IMR-90 (cell line): ENCODE measurements around the gene EPHA2. TPM values are rescaled to one million over a fixed set of nuclear protein-coding genes. Genes with fewer than 3 reads are reported as not detected.

ENCODE experiments used
- ATAC-seq: fragments of 200-7000 bp; cut with Tn5 transposase; 2 replicates; pipeline ENCODE4 v1.9.1; 2020; ENCODE audit warnings: low read depth, mild to moderate bottlenecking, moderate library complexity
- BruUV-seq: library from RNA; stranded (reverse); fragments of 400-500 nt; replicated peaks from 2 replicates; lab custom pipeline; 2021; lab: Mats Ljungman, UMichigan
- CTCF ChIA-PET: fragments of 300-600 bp; formaldehyde crosslinking; extraction: SDS; loops from one replicate; lab custom pipeline; 2021; ENCODE audit warnings: antibody characterized with exemption; lab: Yijun Ruan, JAX
- POLR2A ChIA-PET: fragments of 300-600 bp; sonication (Branson Sonifier 250); formaldehyde crosslinking; loops from one replicate; lab custom pipeline; 2022; ENCODE audit warnings: antibody characterized with exemption; ENCODE audit not compliant: unreplicated experiment; lab: Charles Lee
- DNase-seq: peaks from one replicate; pipeline ENCODE4 v3.0.0; 2013
- H2AFZ ChIP-seq: replicated peaks from 2 replicates; pipeline ENCODE3; 2013; ENCODE audit warnings: low read length, mild to moderate bottlenecking; ENCODE audit not compliant: poor library complexity
- H2AK5ac ChIP-seq: 2 replicates; pipeline ENCODE4 v1.6.1; 2013; ENCODE audit warnings: low read depth, low read length, inconsistent platforms
- H2AK9ac ChIP-seq: replicated peaks from 2 replicates; pipeline ENCODE3; 2013; ENCODE audit warnings: mild to moderate bottlenecking, low read depth, low read length, moderate library complexity; ENCODE audit not compliant: poor library complexity
- H2BK120ac ChIP-seq: 2 replicates; pipeline ENCODE4 v1.6.1; 2013; ENCODE audit warnings: low read depth, low read length, inconsistent platforms
- H2BK15ac ChIP-seq: 3 replicates; pipeline ENCODE4 v1.6.1; 2013; ENCODE audit warnings: low read depth, low read length, inconsistent platforms
- H2BK20ac ChIP-seq: 2 replicates; pipeline ENCODE4 v1.6.1; 2013; ENCODE audit warnings: low read depth, mild to moderate bottlenecking, inconsistent platforms, low read length, moderate library complexity
- H2BK5ac ChIP-seq: 2 replicates; pipeline ENCODE4 v1.6.1; 2013; ENCODE audit warnings: mild to moderate bottlenecking, low read depth, low read length, inconsistent platforms; ENCODE audit not compliant: poor library complexity, severe bottlenecking
- H3K14ac ChIP-seq: replicated peaks from 2 replicates; pipeline ENCODE4 v1.6.1; 2013; ENCODE audit warnings: low read depth, low read length, inconsistent platforms
- H3K18ac ChIP-seq: 2 replicates; pipeline ENCODE4 v1.6.1; 2013; ENCODE audit warnings: low read depth, low read length, control low read depth
- H3K23ac ChIP-seq: 2 replicates; pipeline ENCODE4 v1.6.1; 2013; ENCODE audit warnings: low read depth, low read length, inconsistent platforms
- H3K27ac ChIP-seq: 2 replicates; pipeline ENCODE4 v1.5.1; 2013; ENCODE audit warnings: mild to moderate bottlenecking, control low read depth, low read length; ENCODE audit not compliant: insufficient read depth
- H3K27me3 ChIP-seq: 2 replicates; pipeline ENCODE4 v1.6.1; 2013; ENCODE audit warnings: low read length; ENCODE audit not compliant: control insufficient read depth, insufficient read depth
- H3K36me3 ChIP-seq: 2 replicates; pipeline ENCODE4 v1.6.1; 2013; ENCODE audit warnings: low read length, mixed read lengths; ENCODE audit not compliant: control insufficient read depth, insufficient read depth
- H3K4ac ChIP-seq: 2 replicates; pipeline ENCODE4 v1.6.1; 2013; ENCODE audit warnings: low read depth, low read length, inconsistent platforms
- H3K4me1 ChIP-seq: 2 replicates; pipeline ENCODE4 v1.6.1; 2013; ENCODE audit warnings: low read length, mixed read lengths; ENCODE audit not compliant: control insufficient read depth, insufficient read depth
- H3K4me2 ChIP-seq: 2 replicates; pipeline ENCODE4 v1.6.1; 2013; ENCODE audit warnings: low read depth, mild to moderate bottlenecking, control low read depth, low read length, moderate library complexity
- H3K4me3 ChIP-seq: 2 replicates; pipeline ENCODE4 v1.5.1; 2013; ENCODE audit warnings: low read depth, mild to moderate bottlenecking, control low read depth, low read length, moderate library complexity; ENCODE audit not compliant: insufficient read depth
- H3K56ac ChIP-seq: 2 replicates; pipeline ENCODE4 v1.6.1; 2013; ENCODE audit warnings: low read length, inconsistent platforms; ENCODE audit not compliant: insufficient read depth; ENCODE audit errors: extremely low read depth
- H3K79me1 ChIP-seq, 2 experiments: 2 replicates each; pipeline ENCODE4 v1.6.1; 2013; ENCODE audit warnings: low read length in 2 of 2, inconsistent platforms in 1 of 2, low read depth in 1 of 2
- H3K9ac ChIP-seq: 2 replicates; pipeline ENCODE4 v1.6.1; 2013; ENCODE audit warnings: low read depth, low read length, control low read depth
- H3K9me1 ChIP-seq: 2 replicates; pipeline ENCODE4 v1.6.1; 2013; ENCODE audit warnings: low read length, inconsistent platforms; ENCODE audit not compliant: insufficient read depth
- H3K9me3 ChIP-seq: 2 replicates; pipeline ENCODE4 v1.6.1; 2013; ENCODE audit warnings: low read length; ENCODE audit not compliant: control insufficient read depth, insufficient read depth
- H4K20me1 ChIP-seq: 2 replicates; pipeline ENCODE4 v1.6.1; 2013; ENCODE audit warnings: low read length, inconsistent platforms; ENCODE audit not compliant: insufficient read depth
- H4K5ac ChIP-seq: 2 replicates; pipeline ENCODE4 v1.6.1; 2013; ENCODE audit warnings: mild to moderate bottlenecking, low read depth, low read length, control low read depth
- H4K8ac ChIP-seq, 2 experiments: 2 replicates each; pipeline ENCODE4 v1.6.1; 2013; ENCODE audit warnings: low read depth in 2 of 2, low read length in 2 of 2, control low read depth in 1 of 2, inconsistent platforms in 1 of 2
- H4K91ac ChIP-seq: 2 replicates; pipeline ENCODE4 v1.6.1; 2013; ENCODE audit warnings: low read depth, low read length, inconsistent platforms; ENCODE audit not compliant: insufficient read depth
- CEBPB ChIP-seq: IDR thresholded peaks from 2 replicates; pipeline ENCODE4 v1.6.1; 2012; ENCODE audit warnings: low read depth, low read length, improper control_type of control experiment
- CTCF ChIP-seq: conservative IDR thresholded peaks from 2 replicates; pipeline ENCODE4 v1.5.1; 2012; ENCODE audit warnings: mild to moderate bottlenecking, low read depth, low read length, improper control_type of control experiment
- FOS ChIP-seq: fragments of 150-350 bp; IDR thresholded peaks from 2 replicates; pipeline ENCODE4 v1.6.1; 2016; ENCODE audit warnings: low read depth, low read length
- MAFK ChIP-seq: IDR thresholded peaks from 2 replicates; pipeline ENCODE4 v1.6.1; 2012; ENCODE audit warnings: low read depth, low read length, improper control_type of control experiment
- MAZ ChIP-seq: IDR thresholded peaks from 2 replicates; pipeline ENCODE4 v1.6.1; 2012; ENCODE audit warnings: low read depth, mild to moderate bottlenecking, low read length, improper control_type of control experiment, moderate library complexity, borderline replicate concordance
- RAD21 ChIP-seq: IDR thresholded peaks from 2 replicates; pipeline ENCODE4 v1.6.1; 2012; ENCODE audit warnings: low read length, improper control_type of control experiment
- RCOR1 ChIP-seq: IDR thresholded peaks from 2 replicates; pipeline ENCODE4 v1.6.1; 2012; ENCODE audit warnings: mild to moderate bottlenecking, low read length, improper control_type of control experiment; ENCODE audit not compliant: insufficient replicate concordance
- SMC3 ChIP-seq: fragments of 150-350 bp; IDR thresholded peaks from 2 replicates; pipeline ENCODE4 v1.6.1; 2016; ENCODE audit warnings: low read depth, mild to moderate bottlenecking, antibody characterized with exemption, low read length, moderate library complexity
- USF2 ChIP-seq: fragments of 150-350 bp; IDR thresholded peaks from 2 replicates; pipeline ENCODE4 v1.6.1; 2017; ENCODE audit warnings: mild to moderate bottlenecking, antibody characterized with exemption, low read length, low read depth
- WGBS, 2 experiments: methylation state at CpG; one replicate each; pipeline versions ENCODE4 v1.1.5 to v1.1.7; 2013; ENCODE audit warnings: missing lambda C conversion rate in 2 of 2; ENCODE audit not compliant: insufficient read length in 1 of 2; ENCODE audit errors: extremely low coverage in 2 of 2; 5-methylcytosine and 5-hydroxymethylcytosine counted together
- dilution Hi-C: fragments of 300-500 bp; cut with HindIII; formaldehyde crosslinking; loops from one replicate; pipeline ENCODE4 v1.14.3; 2018; ENCODE audit warnings: low sequenced_read_pairs; ENCODE audit not compliant: unreplicated experiment
- in situ Hi-C: fragments of 300-500 bp; cut with MboI; formaldehyde crosslinking; loops from 3 replicates; pipeline ENCODE4 v1.14.3; 2019; ENCODE audit warnings: low sequenced_read_pairs, inconsistent platforms, mixed read lengths
- intact Hi-C: fragments of 100-400 bp; cut with micrococcal nuclease; formaldehyde crosslinking; loops from 2 replicates; pipeline ENCODE4 v1.10.0; 2022
- polyA plus RNA-seq, 3 experiments: library from polyadenylated mRNA; depleted of rRNA; stranded (reverse); fragments of >200 nt; gene quantifications; 2 replicates each; pipeline ENCODE4 v1.2.3, GENCODE V29; 2012; ENCODE audit warnings: low replicate concordance in 1 of 3
- total RNA-seq: library from RNA; depleted of rRNA; stranded (reverse); fragments of >200 nt; gene quantifications from 2 replicates; pipeline ENCODE4 v1.2.3, GENCODE V29; 2012

EPHA2 gene
- total and polyA plus RNA-seq, 2 of the 4 experiments (the other 2 are of a cell fraction) = 24.0 to 72.6 TPM

- dilution Hi-C loops = no loop called here
- Histone ChIP-seq H3K9me3 (no peaks in the 10 kb centered on the region), H2BK120ac (no peak overlapping the region), H3K9me1 (no peaks in the 10 kb centered on the region), H4K91ac (no peak overlapping the region), H2AK5ac (no peak overlapping the region), H4K5ac (no peak overlapping the region), H2BK15ac (no peak overlapping the region), H3K18ac (no peak overlapping the region), H2AFZ (peak overlapping the region; percentile 11), H3K79me1 (no peaks in the 10 kb centered on the region; a peak in 1 of 4 replicates), H3K4me2 (no peak overlapping the region), H3K27ac (no peak overlapping the region), H3K23ac (no peak overlapping the region), H3K36me3 (no peaks in the 10 kb centered on the region), H2AK9ac (peak overlapping the region; percentile 42), H4K8ac (no peak overlapping the region), H3K4me3 (no peak overlapping the region), H2BK5ac (no peak overlapping the region), H4K20me1 (no peaks in the 10 kb centered on the region), H3K27me3 (no peaks in the 10 kb centered on the region), H3K4me1 (peaks cover 18% of the 10 kb centered on the region), H3K4ac (no peak overlapping the region), H3K9ac (no peak overlapping the region), H3K56ac (no peak overlapping the region), H2BK20ac (no peak overlapping the region), H3K14ac (no peak overlapping the region)
- ChIA-PET CTCF (no interaction called here), POLR2A (no interaction called here)
- DNase-seq (no peak), ATAC-seq (no peak)
- no TSS peak for BruUV-seq
- in situ Hi-C loops = no loop called here
- intact Hi-C loops = no loop called here
- no CpG with 5 or more reads among the region's 6 CpGs for whole genome bisulfite sequencing, 2 experiments
- TF ChIP-seq CEBPB (no peak), SMC3 (no peak), RCOR1 (no peak), MAFK (no peak), RAD21 (no peak), USF2 (no peak), MAZ (no peak), CTCF (no peak), FOS (no peak)
Observed at GRCh38 chr1:16115468-16115983, 40.3 kb downstream of the EPHA2 start.
